Measurements from ENCODE around the gene SNAPC1. TPM values are rescaled to one million over a fixed set of nuclear protein-coding genes. Genes with fewer than 3 reads are reported as not detected.

The SNAPC1 gene
- total RNA-seq, 1 donor from 2014 or later: 9.2 TPM

DNA sequence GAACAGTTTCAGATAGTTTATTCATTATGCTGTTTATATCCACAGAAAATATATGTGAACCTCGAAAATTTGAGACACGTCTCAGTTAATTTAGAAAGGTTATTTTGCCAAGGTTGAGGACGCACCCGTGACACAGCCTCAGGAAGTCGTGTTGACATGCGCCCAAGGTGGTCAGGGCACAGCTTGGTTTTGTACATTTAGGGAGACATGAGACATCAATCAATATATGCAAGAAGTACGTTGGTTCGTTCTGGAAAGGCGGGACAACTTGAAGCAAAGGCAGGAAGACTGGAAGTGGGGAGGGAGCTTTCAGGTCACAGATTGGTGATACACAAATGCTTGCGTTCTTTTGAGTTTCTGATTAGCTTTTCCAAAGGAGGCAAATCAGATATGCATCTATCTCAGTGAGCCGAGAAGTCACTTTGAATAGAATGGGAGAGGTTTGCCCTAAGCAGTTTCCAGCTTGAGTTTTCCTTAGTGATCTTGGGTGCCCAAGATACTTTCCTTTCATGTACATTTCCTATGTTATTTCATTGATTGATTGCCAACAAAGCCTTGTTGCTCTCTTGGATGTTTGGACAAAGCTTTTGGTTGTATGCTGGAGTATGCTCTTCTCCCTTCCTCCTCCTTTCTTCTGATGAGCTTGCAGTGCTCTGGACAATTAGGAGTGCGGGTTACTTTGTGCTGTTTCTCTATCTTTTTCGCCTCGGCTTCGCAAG, 3.2 kb downstream of the SNAPC1 start:
- Histone ChIP-seq H3K36me3 (peaks cover 30% of the 10 kb centered on the region), H3K4me3 (peak overlapping the region; percentile 77), H3K27me3 (ENCODE audit: low read depth) (no peaks in the 10 kb centered on the region), H3K4me1 (peaks cover 70% of the 10 kb centered on the region), H3K9me3 (replicated peaks) (no peaks in the 10 kb centered on the region), H3K27ac (replicated peaks) (peak overlapping the region; percentile 95)
- intact Hi-C loops (cut with micrococcal nuclease): no loop called here
- TF ChIP-seq, protein P1, sequence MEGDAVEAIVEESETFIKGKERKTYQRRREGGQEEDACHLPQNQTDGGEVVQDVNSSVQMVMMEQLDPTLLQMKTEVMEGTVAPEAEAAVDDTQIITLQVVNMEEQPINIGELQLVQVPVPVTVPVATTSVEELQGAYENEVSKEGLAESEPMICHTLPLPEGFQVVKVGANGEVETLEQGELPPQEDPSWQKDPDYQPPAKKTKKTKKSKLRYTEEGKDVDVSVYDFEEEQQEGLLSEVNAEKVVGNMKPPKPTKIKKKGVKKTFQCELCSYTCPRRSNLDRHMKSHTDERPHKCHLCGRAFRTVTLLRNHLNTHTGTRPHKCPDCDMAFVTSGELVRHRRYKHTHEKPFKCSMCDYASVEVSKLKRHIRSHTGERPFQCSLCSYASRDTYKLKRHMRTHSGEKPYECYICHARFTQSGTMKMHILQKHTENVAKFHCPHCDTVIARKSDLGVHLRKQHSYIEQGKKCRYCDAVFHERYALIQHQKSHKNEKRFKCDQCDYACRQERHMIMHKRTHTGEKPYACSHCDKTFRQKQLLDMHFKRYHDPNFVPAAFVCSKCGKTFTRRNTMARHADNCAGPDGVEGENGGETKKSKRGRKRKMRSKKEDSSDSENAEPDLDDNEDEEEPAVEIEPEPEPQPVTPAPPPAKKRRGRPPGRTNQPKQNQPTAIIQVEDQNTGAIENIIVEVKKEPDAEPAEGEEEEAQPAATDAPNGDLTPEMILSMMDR (IDR thresholded peaks at IDR 0.05; ENCODE audit: borderline replicate concordance): no peak
- no peak for DNase-seq

DNA sequence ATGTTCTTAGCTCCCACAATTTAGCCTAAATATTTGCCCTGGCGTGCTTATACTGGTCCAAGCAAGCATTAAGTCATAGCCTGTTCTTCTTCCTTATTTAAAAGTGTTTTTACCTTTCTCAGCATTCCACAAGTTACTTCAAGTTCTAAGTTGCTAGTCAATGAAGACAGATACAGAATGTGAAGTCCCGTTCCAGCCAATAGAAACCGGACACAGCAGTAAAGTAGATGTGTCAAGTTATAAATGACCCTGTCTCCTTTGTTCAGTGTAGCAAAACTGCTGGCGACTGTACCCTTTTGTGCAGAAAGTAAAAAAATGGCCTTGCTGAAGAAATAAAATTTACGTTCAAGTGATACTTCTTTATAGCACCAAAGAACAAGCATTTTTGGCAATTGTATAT, 3.9 kb downstream of the SNAPC1 start:
- H3K9me3 ChIP-seq (replicated peaks): no peaks in the 10 kb centered on the region
- no peaks in the 10 kb centered on the region for H3K27me3 ChIP-seq (ENCODE audit: low read depth)
- intact Hi-C loops (cut with micrococcal nuclease): no loop called here
- peaks cover 70% of the 10 kb centered on the region for H3K4me1 ChIP-seq
- no peak for DNase-seq
- peaks cover 38% of the 10 kb centered on the region for H3K36me3 ChIP-seq
- H3K27ac ChIP-seq (replicated peaks): peak overlapping the region; percentile 95
- peak overlapping the region; percentile 77 for H3K4me3 ChIP-seq
- TF ChIP-seq, protein P1 (IDR thresholded peaks at IDR 0.05; ENCODE audit: borderline replicate concordance): no peak

DNA sequence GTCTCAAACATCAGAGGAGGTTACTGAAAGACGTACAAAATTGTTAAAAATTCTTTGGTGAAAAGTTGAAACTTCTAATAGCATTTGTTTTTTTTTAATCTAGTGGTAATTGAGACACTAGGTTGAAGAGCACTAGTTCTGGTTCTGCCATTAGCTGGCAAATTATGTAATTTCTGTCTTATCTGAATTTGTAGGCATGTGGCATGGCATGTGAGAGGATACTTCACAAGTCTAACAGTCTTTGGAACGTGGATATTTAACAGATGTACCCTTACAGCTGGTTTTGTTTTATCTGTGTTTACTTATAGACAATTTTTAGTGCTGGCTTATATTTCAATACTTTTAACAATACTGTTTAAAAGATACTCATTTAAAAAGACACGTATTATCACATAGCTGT, 6.0 kb downstream of the SNAPC1 start:
- Histone ChIP-seq H3K27me3 (ENCODE audit: low read depth) (no peaks in the 10 kb centered on the region), H3K27ac (replicated peaks) (peak overlapping the region; percentile 68), H3K9me3 (replicated peaks) (no peaks in the 10 kb centered on the region), H3K4me1 (peaks cover 60% of the 10 kb centered on the region), H3K36me3 (peaks cover 55% of the 10 kb centered on the region), H3K4me3 (no peak overlapping the region)
- TF ChIP-seq, protein P1 (IDR thresholded peaks at IDR 0.05; ENCODE audit: borderline replicate concordance): no peak
- no peak for DNase-seq
- intact Hi-C loops (cut with micrococcal nuclease): no loop called here

DNA sequence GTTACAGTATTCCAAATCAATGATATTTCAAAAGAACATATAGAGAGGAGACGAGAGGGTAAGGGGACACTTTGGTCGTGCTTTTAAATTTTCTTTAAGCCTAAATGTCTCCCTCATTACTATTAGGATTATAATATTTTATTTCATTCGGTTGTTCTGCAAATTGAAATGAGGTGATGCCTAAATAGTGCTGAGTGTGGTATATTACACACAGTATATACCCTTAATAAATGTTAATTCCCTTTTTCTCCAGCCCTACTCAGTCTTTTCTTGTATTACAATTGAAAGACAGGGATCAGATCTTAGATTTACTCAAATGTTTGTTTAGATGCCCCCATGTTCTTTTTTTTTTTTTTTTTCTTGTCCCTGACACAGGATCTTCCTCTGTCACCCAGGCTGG, 7.7 kb downstream of the SNAPC1 start:
- peak overlapping the region; percentile 68 for H3K27ac ChIP-seq (replicated peaks)
- H3K36me3 ChIP-seq: peaks cover 64% of the 10 kb centered on the region
- DNase-seq: no peak
- H3K4me3 ChIP-seq: no peak overlapping the region
- H3K27me3 ChIP-seq (ENCODE audit: low read depth): no peaks in the 10 kb centered on the region
- intact Hi-C loops (cut with micrococcal nuclease): no loop called here
- no peaks in the 10 kb centered on the region for H3K9me3 ChIP-seq (replicated peaks)
- TF ChIP-seq, protein P1 (IDR thresholded peaks at IDR 0.05; ENCODE audit: borderline replicate concordance): no peak
- H3K4me1 ChIP-seq: peaks cover 43% of the 10 kb centered on the region

DNA sequence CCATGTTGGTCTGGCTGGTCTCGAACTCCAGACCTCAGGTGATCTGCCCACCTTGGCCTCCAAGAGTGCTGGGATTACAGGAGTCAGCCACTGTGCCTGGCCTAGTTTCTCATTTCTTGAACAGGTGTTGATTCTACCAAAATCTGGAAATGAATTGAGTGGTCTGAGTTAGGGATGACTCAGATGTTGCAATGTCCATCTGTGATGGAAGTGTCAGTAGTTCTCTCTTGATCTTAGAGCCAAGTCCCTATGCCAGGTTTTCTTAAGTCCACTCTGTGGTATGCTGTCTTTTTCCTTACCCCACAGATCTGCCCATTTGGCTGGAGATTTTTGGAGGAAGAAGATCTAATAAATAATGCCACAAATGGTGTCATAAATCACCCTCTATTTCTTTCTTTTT, 12.6 kb downstream of the SNAPC1 start:
- H3K9me3 ChIP-seq (replicated peaks): no peaks in the 10 kb centered on the region
- no peak overlapping the region for H3K4me3 ChIP-seq
- no peak overlapping the region for H3K27ac ChIP-seq (replicated peaks)
- intact Hi-C loops (cut with micrococcal nuclease): no loop called here
- no peaks in the 10 kb centered on the region for H3K27me3 ChIP-seq (ENCODE audit: low read depth)
- DNase-seq: no peak
- peaks cover 86% of the 10 kb centered on the region for H3K36me3 ChIP-seq
- TF ChIP-seq, protein P1 (IDR thresholded peaks at IDR 0.05; ENCODE audit: borderline replicate concordance): no peak
- peaks cover 6% of the 10 kb centered on the region for H3K4me1 ChIP-seq
